ENCODE data around the gene COX15. TPM values are rescaled to one million over a fixed set of nuclear protein-coding genes. Genes with fewer than 3 reads are reported as not detected.

The COX15 gene
- polyA plus RNA-seq, 2 of the 4 experiments (the other 2 are of a cell fraction): 45.8 to 54.7 TPM

- WGBS (ENCODE audit: missing lambda C conversion rate): 89% methylated on average over 3 of the region's 3 CpGs
- FAIRE-seq (no peak), ATAC-seq (no peak), DNase-seq (ENCODE audit: low read depth in 1 of 2, low spot score in 1 of 2) (no peak)
- H3K27ac ChIP-seq: no peak overlapping the region
- no peak overlapping the region for H3K4me3 ChIP-seq
- no peaks in the 10 kb centered on the region for H3K9me3 ChIP-seq
- TF ChIP-seq CEBPB (IDR thresholded peaks at IDR 0.05): no peak
- TF ChIP-seq, protein P1, sequence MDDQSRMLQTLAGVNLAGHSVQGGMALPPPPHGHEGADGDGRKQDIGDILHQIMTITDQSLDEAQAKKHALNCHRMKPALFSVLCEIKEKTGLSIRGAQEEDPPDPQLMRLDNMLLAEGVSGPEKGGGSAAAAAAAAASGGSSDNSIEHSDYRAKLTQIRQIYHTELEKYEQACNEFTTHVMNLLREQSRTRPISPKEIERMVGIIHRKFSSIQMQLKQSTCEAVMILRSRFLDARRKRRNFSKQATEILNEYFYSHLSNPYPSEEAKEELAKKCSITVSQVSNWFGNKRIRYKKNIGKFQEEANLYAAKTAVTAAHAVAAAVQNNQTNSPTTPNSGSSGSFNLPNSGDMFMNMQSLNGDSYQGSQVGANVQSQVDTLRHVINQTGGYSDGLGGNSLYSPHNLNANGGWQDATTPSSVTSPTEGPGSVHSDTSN (IDR thresholded peaks at IDR 0.05): no peak
- ChIA-PET POLR2A (no interaction called here), CTCF (interaction anchor here (0.6 to 1.1 kb wide), 2 partner anchors 20 to 38 kb away, joined by 3 read pairs; partner anchors contain the start of gene CUTC)
- H3K4me2 ChIP-seq: no peak overlapping the region
- no peaks in the 10 kb centered on the region for H3K4me1 ChIP-seq
Observed at GRCh38 chr10:99693933-99694583, 37.9 kb downstream of the COX15 start.

GRCh38 chr10:99689461-99689860, 42.5 kb downstream of the COX15 start:
- H3K4me1 ChIP-seq: peaks cover 8% of the 10 kb centered on the region; the same call in 2 of the 3 replicates
- FAIRE-seq: peak; percentile 46
- DNase-seq (ENCODE audit: low read depth in 1 of 2, low spot score in 1 of 2): no peak
- H3K4me2 ChIP-seq: no peak overlapping the region
- no peak overlapping the region for H3K27ac ChIP-seq
- no peaks in the 10 kb centered on the region for H3K9me3 ChIP-seq
- H3K4me3 ChIP-seq: no peak overlapping the region
- TF ChIP-seq CHD4 (IDR thresholded peaks at IDR 0.05; ENCODE audit: borderline replicate concordance) (no peak), HOXA7 (CRISPR knock-in tag; IDR thresholded peaks at IDR 0.05) (no peak), CTCF (IDR thresholded peaks at IDR 0.05) (no peak), HDAC2 (IDR thresholded peaks at IDR 0.05) (no peak), RARB (CRISPR knock-in tag; IDR thresholded peaks at IDR 0.05) (no peak), KDM5A (IDR thresholded peaks at IDR 0.05) (no peak), NFE2L2 (conservative IDR thresholded peaks at IDR 0.05; ENCODE audit: low read length) (no peak), MYC (IDR thresholded peaks at IDR 0.05; ENCODE audit: borderline replicate concordance, low read length) (no peak), SMC3 (IDR thresholded peaks at IDR 0.05) (no peak), TFCP2L1 (CRISPR knock-in tag; IDR thresholded peaks at IDR 0.05) (no peak), BHLHE40 (IDR thresholded peaks at IDR 0.05; ENCODE audit: low read depth, low read length) (no peak)
- TF ChIP-seq, protein P2, sequence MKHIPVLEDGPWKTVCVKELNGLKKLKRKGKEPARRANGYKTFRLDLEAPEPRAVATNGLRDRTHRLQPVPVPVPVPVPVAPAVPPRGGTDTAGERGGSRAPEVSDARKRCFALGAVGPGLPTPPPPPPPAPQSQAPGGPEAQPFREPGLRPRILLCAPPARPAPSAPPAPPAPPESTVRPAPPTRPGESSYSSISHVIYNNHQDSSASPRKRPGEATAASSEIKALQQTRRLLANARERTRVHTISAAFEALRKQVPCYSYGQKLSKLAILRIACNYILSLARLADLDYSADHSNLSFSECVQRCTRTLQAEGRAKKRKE (CRISPR knock-in tag; IDR thresholded peaks at IDR 0.05; ENCODE audit: low read depth): no peak
- TF ChIP-seq, protein P3, sequence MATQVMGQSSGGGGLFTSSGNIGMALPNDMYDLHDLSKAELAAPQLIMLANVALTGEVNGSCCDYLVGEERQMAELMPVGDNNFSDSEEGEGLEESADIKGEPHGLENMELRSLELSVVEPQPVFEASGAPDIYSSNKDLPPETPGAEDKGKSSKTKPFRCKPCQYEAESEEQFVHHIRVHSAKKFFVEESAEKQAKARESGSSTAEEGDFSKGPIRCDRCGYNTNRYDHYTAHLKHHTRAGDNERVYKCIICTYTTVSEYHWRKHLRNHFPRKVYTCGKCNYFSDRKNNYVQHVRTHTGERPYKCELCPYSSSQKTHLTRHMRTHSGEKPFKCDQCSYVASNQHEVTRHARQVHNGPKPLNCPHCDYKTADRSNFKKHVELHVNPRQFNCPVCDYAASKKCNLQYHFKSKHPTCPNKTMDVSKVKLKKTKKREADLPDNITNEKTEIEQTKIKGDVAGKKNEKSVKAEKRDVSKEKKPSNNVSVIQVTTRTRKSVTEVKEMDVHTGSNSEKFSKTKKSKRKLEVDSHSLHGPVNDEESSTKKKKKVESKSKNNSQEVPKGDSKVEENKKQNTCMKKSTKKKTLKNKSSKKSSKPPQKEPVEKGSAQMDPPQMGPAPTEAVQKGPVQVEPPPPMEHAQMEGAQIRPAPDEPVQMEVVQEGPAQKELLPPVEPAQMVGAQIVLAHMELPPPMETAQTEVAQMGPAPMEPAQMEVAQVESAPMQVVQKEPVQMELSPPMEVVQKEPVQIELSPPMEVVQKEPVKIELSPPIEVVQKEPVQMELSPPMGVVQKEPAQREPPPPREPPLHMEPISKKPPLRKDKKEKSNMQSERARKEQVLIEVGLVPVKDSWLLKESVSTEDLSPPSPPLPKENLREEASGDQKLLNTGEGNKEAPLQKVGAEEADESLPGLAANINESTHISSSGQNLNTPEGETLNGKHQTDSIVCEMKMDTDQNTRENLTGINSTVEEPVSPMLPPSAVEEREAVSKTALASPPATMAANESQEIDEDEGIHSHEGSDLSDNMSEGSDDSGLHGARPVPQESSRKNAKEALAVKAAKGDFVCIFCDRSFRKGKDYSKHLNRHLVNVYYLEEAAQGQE (IDR thresholded peaks at IDR 0.05): no peak
- CTCF ChIA-PET: no interaction called here
- no peak for ATAC-seq
- WGBS (ENCODE audit: missing lambda C conversion rate): 91% methylated on average over 1 of the region's 1 CpG
- POLR2A ChIA-PET: no interaction called here

GRCh38 chr10:99685597-99685967, 46.3 kb downstream of the COX15 start:
- 87% methylated on average over 2 of the region's 2 CpGs for WGBS (ENCODE audit: missing lambda C conversion rate)
- CTCF ChIA-PET: interaction anchor here (0.6 to 1.5 kb wide), 2 partner anchors 20 to 88 kb away, joined by 3 to 5 read pairs; no protein-coding TSS in a partner anchor
- FAIRE-seq: no peak
- no peak for TF ChIP-seq RCOR1 (IDR thresholded peaks at IDR 0.05; ENCODE audit: low read depth, low read length)
- no peak for TF ChIP-seq JUNB (IDR thresholded peaks at IDR 0.05)
- TF ChIP-seq TFCP2L1 (CRISPR knock-in tag; IDR thresholded peaks at IDR 0.05): no peak
- TF ChIP-seq NR3C1 (IDR thresholded peaks at IDR 0.05): no peak
- TF ChIP-seq EHF (CRISPR knock-in tag; IDR thresholded peaks at IDR 0.05): no peak
- no peak for TF ChIP-seq SREBF2 (IDR thresholded peaks at IDR 0.05)
- no peak for TF ChIP-seq MAFK (IDR thresholded peaks at IDR 0.05; ENCODE audit: partially characterized antibody)
- TF ChIP-seq POLR2A (IDR thresholded peaks at IDR 0.05; ENCODE audit: low read length): no peak
- no peak for TF ChIP-seq CBX2 (IDR thresholded peaks at IDR 0.05; ENCODE audit: borderline replicate concordance, low read depth)
- no peak for TF ChIP-seq KDM5A (IDR thresholded peaks at IDR 0.05)
- TF ChIP-seq TP53 (CRISPR knock-in tag; IDR thresholded peaks at IDR 0.05): no peak
- TF ChIP-seq, protein P4, sequence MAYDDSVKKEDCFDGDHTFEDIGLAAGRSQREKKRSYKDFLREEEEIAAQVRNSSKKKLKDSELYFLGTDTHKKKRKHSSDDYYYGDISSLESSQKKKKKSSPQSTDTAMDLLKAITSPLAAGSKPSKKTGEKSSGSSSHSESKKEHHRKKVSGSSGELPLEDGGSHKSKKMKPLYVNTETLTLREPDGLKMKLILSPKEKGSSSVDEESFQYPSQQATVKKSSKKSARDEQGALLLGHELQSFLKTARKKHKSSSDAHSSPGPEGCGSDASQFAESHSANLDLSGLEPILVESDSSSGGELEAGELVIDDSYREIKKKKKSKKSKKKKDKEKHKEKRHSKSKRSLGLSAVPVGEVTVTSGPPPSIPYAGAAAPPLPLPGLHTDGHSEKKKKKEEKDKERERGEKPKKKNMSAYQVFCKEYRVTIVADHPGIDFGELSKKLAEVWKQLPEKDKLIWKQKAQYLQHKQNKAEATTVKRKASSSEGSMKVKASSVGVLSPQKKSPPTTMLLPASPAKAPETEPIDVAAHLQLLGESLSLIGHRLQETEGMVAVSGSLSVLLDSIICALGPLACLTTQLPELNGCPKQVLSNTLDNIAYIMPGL (CRISPR knock-in tag; IDR thresholded peaks at IDR 0.05; ENCODE audit: borderline replicate concordance): no peak
- TF ChIP-seq GATA3 (IDR thresholded peaks at IDR 0.05; ENCODE audit: borderline replicate concordance): no peak
- TF ChIP-seq HOXB5 (CRISPR knock-in tag; IDR thresholded peaks at IDR 0.05): no peak

More at GRCh38 chr10:99685597-99685967, 46.3 kb downstream of the COX15 start:
- Histone ChIP-seq H3K9me3 (no peaks in the 10 kb centered on the region), H3K4me3 (no peak overlapping the region), H3K4me1 (peaks cover 25% of the 10 kb centered on the region), H3K27ac (no peak overlapping the region), H3K4me2 (no peak overlapping the region)
- POLR2A ChIA-PET: no interaction called here
- DNase-seq (ENCODE audit: low read depth in 1 of 2, low spot score in 1 of 2) (no peak), ATAC-seq (no peak)

Data from A549 (cell line).